ENCODE results near the gene VAC14.
A peak's percentile ranks its signal among the peaks of the same experiment; 100 is the strongest.

Gene VAC14

DNA sequence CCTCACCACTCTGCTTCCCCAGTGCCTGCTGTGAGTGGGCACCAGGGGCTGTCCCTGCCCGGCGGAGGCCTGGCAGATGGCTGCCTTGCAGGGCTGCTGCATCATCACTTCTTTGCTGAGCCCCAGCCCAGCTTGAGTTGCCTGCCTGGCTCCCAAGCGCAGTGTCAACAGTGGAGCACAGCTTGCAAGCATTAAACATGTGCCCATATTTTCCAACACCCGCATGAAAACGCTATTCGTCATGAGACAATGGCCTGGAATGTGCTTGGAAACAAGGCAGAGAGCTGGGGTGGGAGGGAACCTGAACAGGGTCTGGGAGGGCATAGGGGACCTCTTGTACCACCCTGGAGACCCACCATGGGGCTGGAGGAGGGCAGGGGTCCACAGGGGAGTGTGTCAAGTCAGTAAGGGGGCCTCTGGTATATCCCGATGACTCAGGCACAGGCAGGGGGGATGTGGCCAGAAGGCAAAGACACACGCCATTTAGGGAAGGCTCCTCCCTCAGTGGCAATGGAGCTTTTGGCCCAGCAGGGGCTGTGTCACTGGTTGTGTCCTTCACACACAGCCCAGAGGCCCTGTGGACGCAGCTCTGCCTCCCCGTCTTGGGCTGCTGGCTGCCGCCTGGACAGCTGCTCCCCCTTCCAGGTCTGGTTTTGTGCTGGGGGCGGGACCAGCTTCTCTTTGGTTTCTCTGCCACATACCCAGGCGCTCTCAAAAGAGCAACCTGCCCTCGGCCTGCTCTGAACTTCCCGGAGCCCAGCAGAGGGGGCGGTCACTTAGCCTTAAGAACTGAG lies 97.7 kb downstream of the VAC14 start:
- DNase-seq, result no peak

DNA sequence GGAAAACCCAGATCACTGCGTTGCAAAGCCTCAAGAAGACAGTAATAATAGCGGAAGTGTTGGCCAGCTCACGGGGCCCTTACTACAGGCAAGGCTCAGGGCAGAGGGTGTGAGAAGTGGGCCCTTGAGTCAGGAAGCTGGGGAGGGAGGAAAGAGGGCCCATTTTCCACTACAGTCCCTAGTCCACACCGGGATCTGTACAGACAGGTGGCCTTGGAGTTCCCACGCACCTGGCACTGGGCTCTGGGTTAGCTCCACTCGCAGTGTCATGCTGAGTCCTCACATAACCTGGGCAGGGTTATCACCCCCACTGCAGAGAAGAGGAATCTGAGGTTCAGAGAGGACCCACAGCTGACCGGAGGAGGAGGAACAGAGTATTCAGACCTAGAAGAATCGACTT lies 98.3 kb downstream of the VAC14 start:
- DNase-seq, result no peak

DNA sequence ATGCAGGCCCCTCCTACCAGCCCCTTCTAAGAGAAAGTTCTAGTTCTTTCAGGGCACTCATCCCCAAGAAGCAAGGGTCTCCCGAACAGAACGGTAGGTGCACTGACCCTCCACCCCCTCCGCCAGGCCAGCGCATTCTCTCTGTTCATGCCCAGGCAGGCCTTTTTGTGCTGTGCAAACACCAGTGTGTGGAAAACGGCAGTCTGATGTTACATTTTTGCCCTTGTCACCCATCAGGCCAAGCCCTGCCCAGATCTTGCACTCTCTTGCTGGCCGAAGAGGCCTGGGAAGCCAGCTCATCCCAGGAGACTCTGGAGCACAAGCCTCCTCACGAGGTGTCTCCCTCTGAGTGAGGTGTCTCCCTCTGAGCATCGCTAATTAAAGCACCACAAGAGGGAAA lies 99.0 kb downstream of the VAC14 start:
- no peak for DNase-seq

DNA sequence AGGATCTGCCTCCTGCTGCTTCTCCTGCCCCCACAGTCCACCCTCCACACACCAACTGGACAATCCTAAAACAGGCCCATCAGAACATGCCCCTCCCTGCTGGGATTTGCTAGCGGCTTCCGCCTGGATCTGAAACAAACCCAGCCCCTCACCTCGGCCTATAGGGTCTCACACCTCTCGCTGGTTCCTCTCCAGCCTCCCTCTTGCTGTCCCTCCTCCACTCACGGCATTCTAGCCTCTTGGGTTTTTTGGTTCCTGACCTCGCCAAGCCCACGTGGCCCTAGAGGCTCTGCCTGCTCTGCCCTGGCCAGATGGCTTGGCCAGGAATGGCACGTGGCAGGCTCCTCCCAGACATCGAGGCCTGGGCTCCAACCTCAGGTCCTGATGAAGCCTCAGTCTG lies 99.4 kb downstream of the VAC14 start:
- no peak for DNase-seq

DNA sequence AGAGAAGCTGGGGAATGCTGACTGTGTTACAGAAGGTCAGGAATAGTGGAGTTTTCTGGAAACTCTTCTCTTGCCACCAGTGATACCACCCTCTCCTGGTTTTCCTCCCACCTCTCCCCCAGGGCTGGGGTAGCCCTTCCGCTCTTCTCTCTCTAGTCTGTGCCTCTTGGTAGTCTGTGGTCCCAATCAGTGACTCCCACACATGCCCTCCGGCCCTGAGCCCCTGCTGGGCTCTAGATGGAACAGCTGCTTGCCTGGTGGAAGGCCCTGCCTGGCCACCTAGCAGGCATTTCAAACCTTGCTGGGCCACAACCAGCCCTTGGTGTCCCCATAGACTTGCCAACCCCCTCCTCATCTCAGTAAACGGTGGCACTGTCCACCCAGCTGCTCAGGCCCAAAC lies 99.9 kb downstream of the VAC14 start:
- DNase-seq, result no peak

DNA sequence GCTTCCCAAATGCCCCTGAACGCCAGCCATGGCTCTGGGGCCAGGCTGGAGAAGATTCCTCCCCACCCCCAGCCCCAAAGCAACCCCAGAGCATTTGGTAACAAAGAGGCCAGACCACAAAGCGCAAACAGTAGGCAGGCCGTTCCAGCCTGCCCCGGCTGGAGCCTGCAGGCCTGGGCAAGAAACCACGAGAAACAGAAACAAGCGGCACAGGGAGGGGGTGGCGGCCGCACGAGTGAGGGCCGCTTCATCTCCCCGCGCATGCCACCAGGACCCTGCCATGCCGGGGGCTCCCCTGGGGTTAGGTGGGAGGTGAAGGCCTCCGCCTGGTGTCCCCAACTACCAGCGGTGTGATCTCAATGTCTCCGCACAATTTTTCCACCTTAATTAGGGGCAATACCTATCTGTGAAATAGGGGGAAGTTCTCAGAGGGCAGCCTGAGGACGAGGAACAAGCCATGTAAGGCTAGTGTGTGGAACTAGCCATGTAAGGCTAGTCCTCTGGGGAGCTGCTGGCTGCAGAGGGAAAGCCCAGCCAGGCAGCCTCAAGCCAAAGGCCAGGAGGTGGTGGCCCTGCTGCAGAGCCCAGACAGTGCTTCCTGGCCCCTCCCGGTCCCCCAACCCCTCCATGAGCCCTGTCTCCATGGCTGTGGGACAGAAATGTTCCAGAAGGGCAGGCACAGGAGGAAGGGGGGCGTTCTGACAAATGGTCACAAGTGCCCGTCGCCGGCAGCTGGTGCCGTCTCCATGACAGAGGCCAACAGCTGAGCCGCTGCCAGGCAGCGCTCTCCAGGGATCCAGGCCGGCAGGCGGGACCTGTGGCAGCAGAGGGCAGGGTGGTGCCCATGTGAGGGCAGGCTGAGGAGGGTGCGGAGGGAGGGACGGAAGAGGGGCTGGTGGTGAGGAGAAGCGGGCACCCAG lies 100.6 kb downstream of the VAC14 start:
- DNase-seq, result no peak

DNA sequence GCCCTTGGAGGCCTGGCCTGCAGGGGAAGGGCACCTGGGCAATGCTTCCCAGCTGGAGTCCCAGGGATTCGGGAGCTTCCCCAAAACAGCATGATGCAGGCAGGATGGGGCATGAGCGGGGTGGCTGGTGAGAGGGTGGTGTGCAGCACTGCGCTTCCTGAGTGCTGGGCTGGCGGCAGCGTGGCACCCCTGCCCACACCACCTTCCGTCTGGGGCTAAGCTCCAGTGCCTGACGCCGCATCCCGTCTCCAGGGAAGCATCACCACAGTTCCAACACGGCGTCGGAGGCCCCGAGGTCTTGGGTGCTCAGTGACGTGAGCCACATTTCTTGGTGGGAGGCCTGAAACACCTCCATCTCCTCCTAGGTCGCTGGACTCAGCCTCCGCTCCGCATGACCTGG lies 101.3 kb downstream of the VAC14 start:
- no peak for DNase-seq

DNA sequence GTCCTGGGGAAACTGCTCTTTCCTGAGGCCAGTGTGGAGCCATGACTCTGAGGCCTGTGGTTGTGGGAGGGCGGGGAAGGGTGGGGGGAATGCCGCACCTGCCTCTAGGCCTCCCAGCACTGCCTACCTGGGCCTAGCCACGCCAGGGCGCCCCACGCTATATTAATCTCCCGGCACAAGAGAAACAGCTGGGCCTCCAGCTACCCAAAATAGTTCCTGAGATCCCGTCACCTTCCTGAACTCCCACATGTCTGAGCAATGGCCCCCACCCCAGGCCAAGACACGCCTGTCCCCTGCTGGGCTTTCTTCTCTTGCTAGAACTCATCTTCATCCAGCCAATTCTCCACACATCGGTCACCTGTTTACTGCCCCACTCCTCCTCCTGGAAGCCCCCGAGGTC lies 102.1 kb downstream of the VAC14 start:
- DNase-seq, result no peak

DNA sequence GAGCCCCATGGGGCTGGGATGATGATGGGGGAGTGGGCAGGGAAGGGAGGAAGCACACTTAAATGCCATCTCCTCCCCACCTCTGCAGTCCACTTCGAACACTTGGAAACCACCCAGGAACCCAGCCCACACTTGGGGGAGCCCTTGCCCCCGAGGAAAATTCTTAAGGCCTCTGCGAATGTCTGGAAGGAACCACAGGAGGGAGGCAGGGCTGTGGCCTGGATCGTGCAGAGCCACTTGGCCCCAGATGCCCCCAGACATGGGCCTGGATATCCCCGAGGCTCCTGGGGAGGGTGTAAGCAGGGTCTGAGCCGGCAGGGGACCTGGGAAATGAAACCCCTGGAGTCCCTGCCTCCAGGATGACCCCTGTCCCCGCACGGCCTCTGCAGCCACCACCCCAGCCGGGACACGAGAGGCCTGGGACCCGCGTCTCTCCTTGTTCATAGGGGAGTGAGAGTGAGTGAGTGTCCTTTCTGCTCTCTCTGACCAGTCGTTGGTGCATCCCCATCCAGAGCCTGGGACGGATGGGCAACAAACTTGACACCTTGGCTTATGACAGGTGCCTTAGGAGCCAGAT lies 103.3 kb downstream of the VAC14 start:
- DNase-seq, result no peak

DNA sequence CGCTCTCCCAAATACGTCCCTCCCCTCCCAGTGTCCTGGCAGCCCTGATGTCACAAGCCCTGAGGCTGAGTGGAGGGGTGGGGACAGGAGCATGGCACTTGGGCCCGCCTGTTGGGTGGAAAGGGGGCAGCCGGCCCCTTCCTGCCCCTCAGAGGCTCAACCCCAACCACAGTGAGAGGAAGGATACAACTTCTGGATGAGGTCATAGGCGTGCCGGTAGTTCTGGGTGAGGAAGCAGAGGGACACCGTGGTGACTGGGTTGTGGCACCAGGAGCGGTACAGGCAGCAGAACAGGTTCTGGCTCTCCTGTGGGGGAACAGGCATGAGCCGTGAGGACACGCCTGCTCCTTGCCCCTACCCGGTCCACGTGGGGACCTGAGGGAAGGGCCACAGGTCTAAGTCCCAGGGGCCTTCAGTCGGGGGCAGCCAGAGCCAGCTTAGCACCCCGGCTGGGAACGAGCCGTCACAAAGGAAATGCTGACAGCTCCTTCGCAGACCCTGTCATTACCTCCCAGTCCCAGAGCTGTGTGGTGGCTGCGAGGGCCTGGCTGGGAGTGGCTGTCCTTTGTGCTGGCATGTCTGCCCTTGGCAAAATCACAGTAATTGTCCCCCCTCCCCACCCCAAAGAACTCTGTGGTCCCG lies 103.9 kb downstream of the VAC14 start:
- DNase-seq, result peak in 1 of 6 experiments; percentile 19

DNA sequence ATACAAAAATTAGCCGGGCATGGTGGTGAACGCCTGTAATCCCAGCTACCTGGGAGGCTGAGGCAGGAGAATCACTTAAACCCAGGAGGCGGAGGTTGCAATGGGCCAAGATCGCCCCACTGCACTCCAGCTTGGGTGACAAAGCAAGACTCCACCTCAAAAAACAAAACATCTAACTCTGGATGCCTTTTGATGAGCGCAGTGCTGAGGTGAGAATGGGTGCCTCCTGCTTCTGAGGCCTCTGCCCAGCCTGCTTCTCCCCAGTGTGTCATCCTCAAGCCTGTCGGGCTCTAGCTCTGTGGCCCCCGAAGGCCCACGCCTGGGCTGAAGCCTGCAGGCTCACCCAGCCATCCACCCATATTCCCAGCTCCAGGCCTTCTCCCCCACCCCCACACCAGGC lies 104.6 kb downstream of the VAC14 start:
- DNase-seq, result no peak

DNA sequence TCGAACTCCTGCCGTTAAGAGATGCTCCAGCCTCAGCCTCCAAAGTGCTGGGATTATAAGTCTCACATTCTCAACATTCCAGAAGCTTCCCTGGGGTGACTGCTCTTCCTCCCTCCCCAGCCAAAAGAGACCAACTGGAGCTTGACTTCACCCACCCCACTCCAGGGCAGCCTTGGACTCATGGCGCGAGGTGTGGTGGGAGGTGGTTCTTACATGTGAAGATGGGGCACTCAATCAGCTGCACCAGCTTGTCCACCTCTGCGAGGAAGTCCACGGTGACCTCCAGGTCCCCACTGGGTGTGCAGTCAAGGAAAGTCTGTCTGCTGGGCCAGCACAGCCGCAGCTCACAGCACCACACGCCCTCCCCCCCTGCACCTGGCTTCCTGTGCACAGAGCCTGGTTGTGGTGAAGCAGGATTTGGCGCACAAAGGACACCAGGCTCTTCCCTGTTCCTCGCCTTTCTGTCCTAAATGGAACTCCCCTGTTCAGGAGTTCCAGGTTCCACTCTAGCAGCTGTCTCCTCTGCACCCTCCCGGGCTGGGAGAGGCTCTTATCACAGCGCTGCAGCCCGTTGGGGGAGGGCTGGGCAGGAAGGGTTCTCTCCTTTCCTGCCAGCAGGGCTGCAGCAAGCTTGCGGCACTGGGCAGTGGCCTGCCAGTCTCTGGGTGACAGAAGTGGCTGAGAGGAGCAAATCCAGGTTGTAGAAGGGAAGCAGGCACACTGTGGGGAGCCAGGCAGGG lies 105.5 kb downstream of the VAC14 start:
- DNase-seq, result peak in 1 of 6 experiments; percentile 23

DNA sequence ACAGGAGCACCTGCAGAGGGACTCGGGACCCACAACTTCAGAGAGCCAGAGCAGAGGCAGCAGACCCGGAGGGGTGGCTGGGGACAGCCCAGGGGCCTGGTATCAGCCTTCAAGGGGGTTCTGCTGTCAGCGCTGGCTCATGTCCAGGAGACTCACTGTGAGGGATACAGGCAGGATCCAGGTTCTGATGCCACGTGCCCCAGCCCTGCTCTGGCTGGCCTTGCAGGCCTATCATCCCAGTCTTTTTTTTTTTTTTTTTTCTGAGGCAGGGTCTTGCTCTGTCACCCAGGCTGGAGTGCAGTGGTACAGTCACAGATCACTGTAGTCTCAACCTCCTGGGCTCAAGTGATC lies 106.1 kb downstream of the VAC14 start:
- no peak for DNase-seq

DNA sequence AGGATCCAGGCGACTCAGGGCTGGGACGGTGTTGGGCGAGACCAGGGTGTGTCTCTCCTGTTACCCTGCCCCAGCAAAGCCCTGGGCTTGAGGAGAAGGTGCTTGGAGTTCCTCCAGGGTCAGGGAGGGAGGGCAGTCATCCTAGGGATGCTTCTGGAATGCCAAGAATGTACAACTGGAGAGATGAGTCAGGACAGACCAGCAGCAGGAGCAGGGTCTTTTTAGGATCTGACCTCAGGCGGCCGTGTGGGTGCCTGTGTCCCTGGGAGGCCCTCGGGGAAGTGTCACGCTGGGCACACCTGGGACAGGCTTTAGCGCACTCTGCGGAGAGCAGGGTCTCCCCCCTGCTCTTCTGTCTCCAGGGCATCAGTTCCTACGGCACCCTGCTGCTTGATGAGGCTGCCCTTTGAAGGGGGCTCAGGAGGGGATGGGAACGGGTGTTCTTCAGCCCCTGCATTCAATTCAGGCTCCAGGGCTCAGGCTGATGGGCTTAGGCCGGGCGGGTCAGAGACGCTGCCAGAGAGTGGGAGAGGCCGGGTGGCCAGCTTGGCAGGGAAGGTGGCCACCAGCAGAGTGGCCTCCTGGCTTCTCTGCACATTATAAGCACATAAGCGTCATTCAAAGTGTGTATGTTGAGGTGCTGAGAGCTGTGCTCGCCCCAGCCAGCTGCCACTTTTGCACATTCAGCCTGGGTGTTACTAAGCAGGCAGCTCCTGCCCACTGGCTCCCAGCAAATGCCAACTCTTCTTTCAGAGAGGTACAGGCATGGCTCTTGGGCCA lies 106.7 kb downstream of the VAC14 start:
- no peak for DNase-seq

DNA sequence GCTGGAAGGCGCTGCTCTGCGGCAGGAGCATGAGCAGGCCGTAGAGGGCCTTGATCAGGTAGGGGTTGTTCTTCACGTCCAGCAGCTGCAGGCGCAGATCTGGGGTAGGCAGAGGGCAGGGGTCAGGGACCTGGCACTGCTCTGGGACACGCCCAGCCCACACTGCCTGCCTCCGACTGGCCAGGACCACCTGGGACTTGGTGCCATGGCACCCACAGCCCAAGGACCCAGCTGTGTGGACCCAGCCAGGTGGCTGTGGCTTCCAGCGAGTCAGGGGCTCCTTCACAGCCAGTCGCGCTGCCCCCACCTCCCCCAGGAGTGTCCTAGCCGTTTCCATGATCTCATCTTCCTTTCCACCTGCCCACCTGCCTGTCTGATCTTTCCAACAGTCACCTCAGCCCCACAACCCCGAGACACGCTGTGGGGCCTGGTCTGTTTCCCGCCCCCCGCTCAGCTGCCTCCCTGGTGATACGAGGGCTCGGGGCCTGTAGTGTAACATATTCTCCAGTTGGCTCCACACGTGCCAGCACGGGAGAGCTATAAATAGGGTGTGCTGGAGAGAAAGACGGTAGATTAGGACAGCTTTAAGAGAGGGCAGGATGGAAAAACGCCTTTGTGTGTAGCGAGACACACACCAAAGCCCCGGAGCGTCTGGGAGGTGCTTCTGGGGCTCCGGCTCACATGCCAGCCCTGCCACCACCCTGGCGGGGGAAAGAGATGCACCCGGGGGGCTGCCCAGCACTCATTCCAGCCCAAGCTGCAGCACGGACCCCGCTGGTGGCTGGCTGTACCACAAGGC lies 107.9 kb downstream of the VAC14 start:
- DNase-seq, result no peak

DNA sequence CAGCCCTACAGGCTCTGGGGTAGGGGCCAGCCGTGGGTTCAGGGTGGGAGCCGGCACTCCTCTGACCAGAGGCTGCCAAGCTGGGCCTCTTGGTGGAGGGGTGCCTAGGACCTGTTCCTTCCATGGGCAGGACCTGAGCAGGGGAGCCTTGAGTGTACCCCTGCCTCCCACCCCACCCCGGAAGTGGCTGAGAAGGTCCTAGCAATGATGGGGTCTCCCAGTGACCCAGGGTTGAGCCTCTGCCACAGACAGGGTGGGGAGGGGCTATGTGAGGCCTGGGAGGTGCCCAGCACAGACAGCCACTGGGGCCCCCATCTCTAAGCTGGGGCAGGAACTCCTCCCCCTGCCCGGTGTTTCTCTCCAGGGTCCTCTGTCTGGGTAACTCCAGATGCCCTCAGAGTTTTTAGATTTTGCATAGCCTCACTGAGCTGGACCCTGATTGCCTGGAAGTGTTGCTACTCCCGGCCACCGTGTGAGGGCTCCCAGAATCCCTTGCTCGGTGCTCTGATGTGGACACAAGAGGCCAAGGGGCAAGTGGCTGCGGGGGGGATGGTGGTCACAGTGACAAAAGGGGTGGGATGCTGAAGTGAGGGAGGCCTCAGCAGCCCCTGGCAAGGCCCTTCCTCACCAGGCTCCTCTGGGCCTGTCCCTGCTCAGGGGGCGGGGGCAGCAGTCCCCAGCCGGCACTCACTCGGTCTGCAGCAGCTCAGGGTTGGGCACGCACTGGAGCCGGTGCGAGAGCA lies 108.7 kb downstream of the VAC14 start:
- no peak for DNase-seq

DNA sequence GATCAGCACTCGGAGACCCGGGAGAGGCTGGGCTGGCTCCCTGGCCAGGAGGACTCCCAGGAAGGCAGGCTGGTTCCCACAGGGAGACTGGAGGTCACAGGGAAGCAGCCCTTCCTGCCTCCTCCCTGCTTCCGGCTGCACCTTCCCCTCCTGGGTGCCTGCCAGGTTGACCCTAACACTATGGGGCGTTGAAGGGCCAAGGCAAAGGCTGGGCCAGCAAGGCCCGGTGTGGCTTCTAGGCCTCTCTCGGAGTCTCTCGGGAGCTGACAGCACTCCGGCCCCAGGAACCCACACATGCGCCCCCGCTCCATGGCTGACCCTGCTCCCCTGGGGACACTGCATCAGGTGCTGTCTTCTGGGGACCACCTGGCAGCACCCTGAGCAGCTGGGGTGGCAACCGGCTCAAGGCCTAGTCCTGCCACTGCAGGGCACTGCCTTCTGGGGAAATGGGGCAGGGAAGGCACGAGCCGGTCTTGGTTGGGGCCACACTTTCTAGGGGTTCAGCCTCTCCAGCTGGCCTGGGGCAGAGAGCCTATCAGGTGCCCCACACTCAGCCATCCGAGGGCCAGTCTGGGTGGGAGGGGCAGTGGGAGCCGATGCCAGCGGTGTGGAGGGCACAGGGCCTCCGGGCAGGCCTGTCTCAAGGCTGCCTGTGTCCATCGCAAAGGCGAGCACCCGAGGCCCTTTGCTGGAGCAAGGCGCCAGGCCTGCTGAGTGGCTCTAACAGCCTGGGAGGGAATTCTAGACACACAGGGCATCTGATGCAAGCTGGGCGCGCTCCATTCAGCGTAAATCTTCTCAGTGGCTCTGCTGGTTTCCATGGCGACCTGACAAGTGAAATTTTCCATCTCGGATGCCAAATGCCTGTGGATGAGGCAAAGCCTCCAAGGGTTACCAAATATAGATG lies 109.5 kb downstream of the VAC14 start:
- no peak for DNase-seq

DNA sequence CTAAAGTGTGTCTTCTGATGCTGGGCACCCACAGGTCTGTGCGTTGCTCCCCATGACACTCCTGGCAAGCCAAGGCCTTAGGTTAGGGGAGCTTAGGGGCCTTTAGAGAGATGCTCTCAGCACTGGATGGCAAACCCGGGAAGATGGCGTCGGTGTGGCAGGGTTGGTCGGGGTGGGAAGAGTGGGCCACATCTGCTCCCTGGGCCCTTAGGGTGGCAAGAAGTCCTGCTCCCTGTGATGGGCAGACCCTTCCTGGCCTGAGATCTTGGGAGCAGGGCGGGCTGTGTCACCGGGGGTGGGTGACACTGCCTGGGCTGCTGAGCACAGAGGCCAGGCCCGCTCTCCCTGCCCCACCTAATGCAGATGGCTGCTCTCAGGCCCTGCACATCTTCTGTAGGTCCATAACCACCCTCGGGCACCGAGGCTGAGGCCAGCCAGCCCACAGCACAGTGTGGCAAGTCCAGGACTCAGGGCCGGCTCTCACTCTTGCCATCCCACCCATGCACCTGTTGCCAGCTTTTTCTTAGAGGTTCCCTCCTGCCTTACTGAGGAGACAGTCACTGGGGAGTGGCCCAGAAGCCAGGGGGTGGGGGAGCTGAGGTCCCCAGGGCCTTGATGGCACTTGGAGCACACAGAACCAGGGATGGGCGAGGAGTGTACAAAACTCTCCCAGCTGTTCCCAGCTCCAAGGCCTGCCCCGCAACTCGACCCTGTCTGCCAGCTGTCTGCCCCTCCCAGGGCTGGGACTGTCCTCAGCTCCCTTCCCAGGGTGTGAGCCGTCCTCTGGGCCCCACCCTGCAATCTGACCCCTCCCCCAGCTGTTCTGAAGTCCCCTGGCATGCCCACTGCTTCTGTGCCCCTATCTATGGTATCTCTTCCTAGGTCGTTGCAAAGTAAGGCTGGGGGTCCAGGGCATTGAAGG lies 110.7 kb downstream of the VAC14 start:
- DNase-seq, result no peak
